Measurements from ENCODE around the gene FBXW8.

DNA sequence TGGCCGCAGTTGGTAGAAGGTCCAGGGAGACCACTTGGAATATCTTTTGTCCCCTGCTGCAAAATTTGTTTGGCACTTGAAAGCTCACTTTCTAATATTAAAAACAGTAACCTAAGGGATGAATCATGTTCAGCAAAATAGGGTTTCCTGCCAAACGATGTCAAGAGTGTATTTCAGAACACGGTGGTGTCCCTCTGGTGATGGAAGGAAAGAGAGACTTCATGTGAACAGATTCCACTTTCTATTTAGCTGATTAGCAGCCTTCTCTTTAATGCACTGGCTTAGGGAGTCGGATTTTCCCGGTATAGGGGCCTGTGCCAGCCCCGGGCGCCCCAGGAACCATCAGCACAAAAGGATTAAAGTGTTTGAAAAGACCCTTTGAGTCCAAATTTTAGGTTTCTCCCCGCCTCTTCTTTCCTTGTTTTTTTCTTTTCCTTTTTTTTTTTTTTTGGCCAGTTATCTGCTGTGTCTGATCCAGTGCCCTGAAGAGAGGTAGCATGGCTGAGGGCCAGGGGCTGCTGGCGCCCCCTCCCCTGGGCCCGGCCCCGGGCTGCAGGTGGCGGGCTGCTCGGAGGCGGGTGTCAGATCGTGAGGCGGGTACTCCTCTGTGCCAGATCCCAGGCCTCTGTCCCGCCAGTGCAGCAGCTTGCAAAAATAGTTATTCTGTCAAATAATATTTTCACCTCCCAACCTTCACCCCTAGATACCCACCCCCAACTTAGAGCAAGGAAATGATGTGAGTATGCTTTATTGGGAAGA lies 100.1 kb downstream of the FBXW8 start:
- TF ChIP-seq, protein P1, sequence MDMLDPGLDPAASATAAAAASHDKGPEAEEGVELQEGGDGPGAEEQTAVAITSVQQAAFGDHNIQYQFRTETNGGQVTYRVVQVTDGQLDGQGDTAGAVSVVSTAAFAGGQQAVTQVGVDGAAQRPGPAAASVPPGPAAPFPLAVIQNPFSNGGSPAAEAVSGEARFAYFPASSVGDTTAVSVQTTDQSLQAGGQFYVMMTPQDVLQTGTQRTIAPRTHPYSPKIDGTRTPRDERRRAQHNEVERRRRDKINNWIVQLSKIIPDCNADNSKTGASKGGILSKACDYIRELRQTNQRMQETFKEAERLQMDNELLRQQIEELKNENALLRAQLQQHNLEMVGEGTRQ (CRISPR knock-in tag; IDR thresholded peaks at IDR 0.05), result no peak
- TF ChIP-seq CTCF (IDR thresholded peaks at IDR 0.05), result no peak
- no peak for TF ChIP-seq FOXP1 (CRISPR knock-in tag; IDR thresholded peaks at IDR 0.05; ENCODE audit: borderline replicate concordance)
- no peak for TF ChIP-seq TEAD1 (CRISPR knock-in tag; IDR thresholded peaks at IDR 0.05)
- TF ChIP-seq, protein P2, sequence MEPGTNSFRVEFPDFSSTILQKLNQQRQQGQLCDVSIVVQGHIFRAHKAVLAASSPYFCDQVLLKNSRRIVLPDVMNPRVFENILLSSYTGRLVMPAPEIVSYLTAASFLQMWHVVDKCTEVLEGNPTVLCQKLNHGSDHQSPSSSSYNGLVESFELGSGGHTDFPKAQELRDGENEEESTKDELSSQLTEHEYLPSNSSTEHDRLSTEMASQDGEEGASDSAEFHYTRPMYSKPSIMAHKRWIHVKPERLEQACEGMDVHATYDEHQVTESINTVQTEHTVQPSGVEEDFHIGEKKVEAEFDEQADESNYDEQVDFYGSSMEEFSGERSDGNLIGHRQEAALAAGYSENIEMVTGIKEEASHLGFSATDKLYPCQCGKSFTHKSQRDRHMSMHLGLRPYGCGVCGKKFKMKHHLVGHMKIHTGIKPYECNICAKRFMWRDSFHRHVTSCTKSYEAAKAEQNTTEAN (CRISPR knock-in tag; IDR thresholded peaks at IDR 0.05), result no peak

All from WTC11 (cell line).